ENCODE measurements around the gene ZNF555. TPM values are rescaled to one million over a fixed set of nuclear protein-coding genes. Genes with fewer than 3 reads are reported as not detected.
A peak's percentile ranks its signal among the peaks of the same experiment; 100 is the strongest.

Gene ZNF555
- total RNA-seq, 4 donors from 2014 or later, result 5.7 to 11.4 (median 6.6) TPM

DNA sequence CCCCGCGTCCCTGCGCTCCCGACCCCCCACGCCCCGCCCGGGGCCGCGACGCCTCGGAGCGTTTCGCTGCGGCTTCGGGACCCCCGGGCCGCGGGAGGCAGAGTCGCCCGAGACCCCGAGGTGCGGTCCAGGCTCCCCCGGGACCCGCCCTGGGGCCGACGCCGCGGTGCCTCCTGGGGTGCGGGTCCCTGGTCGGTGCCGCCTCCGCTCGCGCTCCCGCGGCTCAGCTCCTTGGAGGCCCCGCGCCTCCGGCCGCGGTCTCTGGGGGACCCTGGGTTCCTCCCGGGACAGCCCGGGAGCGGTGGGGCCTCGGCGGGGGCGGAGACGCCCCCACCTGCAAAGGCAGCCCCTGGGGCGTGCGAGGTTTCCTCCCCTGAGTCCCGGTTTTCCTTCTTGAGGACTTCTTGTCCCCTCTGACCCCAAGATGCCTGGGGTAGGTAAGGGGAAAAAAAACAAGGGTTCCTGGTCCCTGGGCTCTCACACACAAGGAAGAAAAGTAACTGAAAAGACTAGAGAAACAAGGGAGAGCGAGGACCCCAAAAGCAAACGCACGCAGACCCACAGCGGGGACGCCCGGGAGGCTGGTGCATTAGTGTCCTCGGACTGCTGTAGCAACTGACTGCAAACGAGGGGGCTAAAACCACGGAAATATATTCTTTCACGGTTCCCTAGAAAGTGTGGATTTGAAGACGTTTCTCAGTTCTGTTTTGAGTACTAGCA, 740 bp downstream of the ZNF555 start:
- Histone ChIP-seq H3K4me3 (peak overlapping the region; percentile 70 to 96 (median 85)), H3K27me3 (no peaks in the 10 kb centered on the region), H3K9me3 (peaks cover 0 to 61% (median 3%) of the 10 kb centered on the region in 4 donors), H3K4me1 (peaks cover 0 to 14% (median 10%) of the 10 kb centered on the region in 4 donors), H3K36me3 (peaks cover 0 to 46% (median 0%) of the 10 kb centered on the region in 3 donors), H3K27ac (peak overlapping the region; percentile 36 to 89 (median 64))
- DNase-seq (ENCODE audit: low spot score in 2 of 2), result no peak
- TF ChIP-seq POLR2A (IDR thresholded peaks at IDR 0.05), result no peak
- TF ChIP-seq CTCF (IDR thresholded peaks at IDR 0.05), result no peak
- 5 to 7% methylated on average over 19 to 23 of the region's 62 CpGs for WGBS, 2 donors

DNA sequence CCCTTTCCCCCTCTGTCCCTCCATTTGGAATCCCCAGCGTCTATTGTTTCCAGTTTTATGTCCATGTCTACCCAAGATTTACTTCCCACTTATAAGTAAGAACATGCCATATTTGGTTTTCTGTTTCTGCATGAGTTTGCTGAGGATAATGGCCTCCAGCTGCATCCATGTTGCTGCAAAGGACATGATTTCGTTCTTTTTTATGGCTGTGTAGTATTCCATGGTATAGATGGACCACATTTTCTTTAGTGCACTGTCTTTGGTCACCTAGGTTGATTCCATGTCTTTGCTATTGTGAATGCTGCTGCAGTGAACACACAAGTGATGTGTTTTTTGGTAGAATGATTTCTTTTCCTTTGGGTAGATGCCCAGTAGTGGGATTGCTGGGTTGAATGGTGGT, 3.8 kb downstream of the ZNF555 start:
- WGBS, 2 donors, result 93 to 96% methylated on average over 2 of the region's 2 CpGs
- Histone ChIP-seq H3K4me3 (no peak overlapping the region), H3K4me1 (peaks cover 0 to 14% (median 10%) of the 10 kb centered on the region in 4 donors), H3K27ac (no peak overlapping the region), H3K27me3 (no peaks in the 10 kb centered on the region), H3K36me3 (peaks cover 0 to 58% (median 0%) of the 10 kb centered on the region in 3 donors), H3K9me3 (peaks cover 0 to 62% (median 13%) of the 10 kb centered on the region in 4 donors)
- no peak for DNase-seq (ENCODE audit: low spot score in 2 of 2)
- TF ChIP-seq EP300 (IDR thresholded peaks at IDR 0.05) (no peak), POLR2A (IDR thresholded peaks at IDR 0.05) (no peak), CTCF (IDR thresholded peaks at IDR 0.05) (no peak)

GRCh38 chr19:2846180-2846894, 5.1 kb downstream of the ZNF555 start:
- H3K4me3 ChIP-seq, result no peak overlapping the region
- peaks cover 0 to 72% (median 18%) of the 10 kb centered on the region in 4 donors for H3K9me3 ChIP-seq
- H3K27ac ChIP-seq, result no peak overlapping the region
- peaks cover 3 to 71% (median 8%) of the 10 kb centered on the region in 3 donors for H3K36me3 ChIP-seq
- 84 to 86% methylated on average over 12 to 13 of the region's 13 CpGs for WGBS, 2 donors
- DNase-seq (ENCODE audit: low spot score in 2 of 2), result no peak
- no peaks in the 10 kb centered on the region for H3K27me3 ChIP-seq
- no peak for TF ChIP-seq POLR2A (IDR thresholded peaks at IDR 0.05)
- no peak for TF ChIP-seq CTCF (IDR thresholded peaks at IDR 0.05)
- TF ChIP-seq EP300 (IDR thresholded peaks at IDR 0.05), result no peak
- peaks cover 0 to 14% (median 8%) of the 10 kb centered on the region in 4 donors for H3K4me1 ChIP-seq

DNA sequence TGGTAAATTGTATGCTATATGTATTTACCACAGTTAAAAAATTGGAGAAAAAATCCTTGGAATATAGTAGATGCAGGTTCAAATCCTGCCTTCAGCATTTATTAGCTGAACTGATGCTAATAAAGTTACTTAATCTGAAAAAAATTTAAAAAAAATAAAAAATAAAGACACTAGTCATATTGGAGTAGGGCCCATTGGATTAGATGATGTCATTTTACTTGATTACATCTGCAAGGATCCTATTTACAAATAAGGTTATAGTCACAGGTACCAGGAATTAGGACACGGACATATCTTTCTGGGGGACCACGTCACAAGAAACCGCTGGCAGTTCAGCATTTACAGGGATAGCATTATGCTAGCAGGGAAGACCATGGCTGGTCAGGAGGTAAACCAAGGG, 6.2 kb downstream of the ZNF555 start:
- Histone ChIP-seq H3K27ac (no peak overlapping the region), H3K36me3 (peaks cover 15 to 82% (median 19%) of the 10 kb centered on the region in 3 donors), H3K9me3 (peaks cover 0 to 83% (median 25%) of the 10 kb centered on the region in 4 donors), H3K4me1 (peaks cover 0 to 7% (median 2%) of the 10 kb centered on the region in 4 donors), H3K27me3 (no peaks in the 10 kb centered on the region), H3K4me3 (no peak overlapping the region)
- 94 to 98% methylated on average over 3 of the region's 3 CpGs for WGBS, 2 donors
- DNase-seq (ENCODE audit: low spot score in 2 of 2), result no peak
- TF ChIP-seq EP300 (IDR thresholded peaks at IDR 0.05) (no peak), CTCF (IDR thresholded peaks at IDR 0.05) (no peak), POLR2A (IDR thresholded peaks at IDR 0.05) (no peak)

- H3K27me3 ChIP-seq, result no peaks in the 10 kb centered on the region
- no peak overlapping the region for H3K27ac ChIP-seq
- peaks cover 0 to 95% (median 35%) of the 10 kb centered on the region in 4 donors for H3K9me3 ChIP-seq
- no peaks in the 10 kb centered on the region for H3K4me1 ChIP-seq
- peaks cover 21 to 93% (median 30%) of the 10 kb centered on the region in 3 donors for H3K36me3 ChIP-seq
- no peak overlapping the region for H3K4me3 ChIP-seq
- TF ChIP-seq CTCF (IDR thresholded peaks at IDR 0.05) (no peak), POLR2A (IDR thresholded peaks at IDR 0.05) (no peak), EP300 (IDR thresholded peaks at IDR 0.05) (no peak)
- DNase-seq (ENCODE audit: low spot score in 2 of 2), result no peak
- 78 to 85% methylated on average over 4 of the region's 4 CpGs for WGBS, 2 donors
Measured at GRCh38 chr19:2848616-2849015, 7.3 kb downstream of the ZNF555 start.
